ENCODE measurements around the gene PRKN. TPM values are rescaled to one million over a fixed set of nuclear protein-coding genes. Genes with fewer than 3 reads are reported as not detected.

The PRKN gene
- total RNA-seq, 4 donors from 2014 or later: 4.5 to 12.3 (median 9.0) TPM

GRCh38 chr6:161631676-161632194, 1095.8 kb downstream of the PRKN start:
- WGBS, 2 donors (ENCODE audit: low coverage in 1 of 2): 38 to 72% methylated on average over 2 of the region's 2 CpGs
- TF ChIP-seq CTCF (IDR thresholded peaks at IDR 0.05) (no peak), POLR2A (IDR thresholded peaks at IDR 0.05) (no peak), EP300 (IDR thresholded peaks at IDR 0.05; ENCODE audit: low read depth) (no peak), POLR2AphosphoS5 (IDR thresholded peaks at IDR 0.05) (no peak)

GRCh38 chr6:161630674-161631073, 1096.9 kb downstream of the PRKN start:
- no peaks in the 10 kb centered on the region for H3K9me3 ChIP-seq
- no peaks in the 10 kb centered on the region for H3K4me1 ChIP-seq
- H3K27me3 ChIP-seq: no peaks in the 10 kb centered on the region
- no peaks in the 10 kb centered on the region for H3K36me3 ChIP-seq
- WGBS, 2 donors (ENCODE audit: low coverage in 1 of 2): 47 to 58% methylated on average over 5 to 6 of the region's 6 CpGs
- no peak overlapping the region for H3K4me3 ChIP-seq
- DNase-seq: no peak
- in situ Hi-C loops (cut with MboI; ENCODE audit: low pct_ligation_motif_present in 1 of 4, low pct_unique_long_range_greater_than_20kb in 1 of 4, low sequenced_read_pairs in 3 of 4) (no loop called here), intact Hi-C loops (cut with DNase I; ENCODE audit: low total_unique reads) (no loop called here)
- TF ChIP-seq EP300 (IDR thresholded peaks at IDR 0.05; ENCODE audit: low read depth) (no peak), POLR2A (IDR thresholded peaks at IDR 0.05) (no peak), CTCF (IDR thresholded peaks at IDR 0.05) (no peak), POLR2AphosphoS5 (IDR thresholded peaks at IDR 0.05) (no peak)
- H3K27ac ChIP-seq: no peak overlapping the region

More at GRCh38 chr6:161631676-161632194, 1095.8 kb downstream of the PRKN start:
- H3K4me3 ChIP-seq: no peak overlapping the region
- DNase-seq: no peak
- H3K9me3 ChIP-seq: no peaks in the 10 kb centered on the region
- no peaks in the 10 kb centered on the region for H3K27me3 ChIP-seq
- no peaks in the 10 kb centered on the region for H3K4me1 ChIP-seq
- in situ Hi-C loops (cut with MboI; ENCODE audit: low pct_ligation_motif_present in 1 of 4, low pct_unique_long_range_greater_than_20kb in 1 of 4, low sequenced_read_pairs in 3 of 4) (no loop called here), intact Hi-C loops (cut with DNase I; ENCODE audit: low total_unique reads) (no loop called here)
- H3K36me3 ChIP-seq: no peaks in the 10 kb centered on the region
- H3K27ac ChIP-seq: no peak overlapping the region

- WGBS, 2 donors (ENCODE audit: low coverage in 1 of 2): 76 to 83% methylated on average over 9 to 13 of the region's 13 CpGs
- no peak for DNase-seq
These were observed 1101.4 kb downstream of the PRKN start for GRCh38 chr6:161626132-161626676.

GRCh38 chr6:161624111-161624510, 1103.5 kb downstream of the PRKN start:
- no peaks in the 10 kb centered on the region for H3K9me3 ChIP-seq
- DNase-seq: no peak
- H3K36me3 ChIP-seq: no peaks in the 10 kb centered on the region
- WGBS, 2 donors (ENCODE audit: low coverage in 1 of 2): 49 to 55% methylated on average over 4 of the region's 4 CpGs
- in situ Hi-C loops (cut with MboI; ENCODE audit: low pct_ligation_motif_present in 1 of 4, low pct_unique_long_range_greater_than_20kb in 1 of 4, low sequenced_read_pairs in 3 of 4) (no loop called here), intact Hi-C loops (cut with DNase I; ENCODE audit: low total_unique reads) (no loop called here)
- no peak overlapping the region for H3K27ac ChIP-seq
- H3K4me1 ChIP-seq: no peaks in the 10 kb centered on the region
- H3K27me3 ChIP-seq: no peaks in the 10 kb centered on the region
- H3K4me3 ChIP-seq: no peak overlapping the region
- TF ChIP-seq CTCF (IDR thresholded peaks at IDR 0.05) (no peak), POLR2A (IDR thresholded peaks at IDR 0.05) (no peak), EP300 (IDR thresholded peaks at IDR 0.05; ENCODE audit: low read depth) (no peak), POLR2AphosphoS5 (IDR thresholded peaks at IDR 0.05) (no peak)

More at GRCh38 chr6:161626132-161626676, 1101.4 kb downstream of the PRKN start:
- intact Hi-C loops (cut with DNase I; ENCODE audit: low total_unique reads): no loop called here
- peak overlapping the region in 2 of 4 donors; percentile 31 to 60 for H3K27ac ChIP-seq
- no peaks in the 10 kb centered on the region for H3K9me3 ChIP-seq
- H3K27me3 ChIP-seq: no peaks in the 10 kb centered on the region
- H3K36me3 ChIP-seq: no peaks in the 10 kb centered on the region
- no peak for TF ChIP-seq EP300 (IDR thresholded peaks at IDR 0.05; ENCODE audit: low read depth)
- no peak for TF ChIP-seq CTCF (IDR thresholded peaks at IDR 0.05)
- no peak overlapping the region for H3K4me3 ChIP-seq
- in situ Hi-C loops (cut with MboI; ENCODE audit: low pct_ligation_motif_present in 1 of 4, low pct_unique_long_range_greater_than_20kb in 1 of 4, low sequenced_read_pairs in 3 of 4): no loop called here
- H3K4me1 ChIP-seq: no peaks in the 10 kb centered on the region
